GM12878 (cell line): ENCODE results near the gene EDARADD. TPM values are rescaled to one million over a fixed set of nuclear protein-coding genes. Genes with fewer than 3 reads are reported as not detected.

Experiments
- EED ChIP-seq: sonication (generic); IDR thresholded peaks from 2 replicates; pipeline ENCODE4 v1.6.1; 2016; ENCODE audit warnings: antibody characterized with exemption, low read depth
- ELK1 ChIP-seq: IDR thresholded peaks from 2 replicates; pipeline ENCODE4 v1.6.1; 2012; ENCODE audit warnings: low read depth, low read length, improper control_type of control experiment
- GABPA ChIP-seq: IDR thresholded peaks from 2 replicates; pipeline ENCODE4 v1.6.1; 2014; ENCODE audit warnings: antibody characterized with exemption, low read depth, mild to moderate bottlenecking, inconsistent platforms
- HSF1 ChIP-seq: fragments of 150-350 bp; IDR thresholded peaks from 2 replicates; pipeline ENCODE4 v1.6.1; 2014; ENCODE audit warnings: mild to moderate bottlenecking, low read depth, low read length
- MLLT1 ChIP-seq: fragments of 450-650 bp; IDR thresholded peaks from 2 replicates; pipeline ENCODE4 v1.6.1; 2016; ENCODE audit warnings: mild to moderate bottlenecking
- NBN ChIP-seq: fragments of 450-650 bp; IDR thresholded peaks from 2 replicates; pipeline ENCODE4 v1.6.1; 2016
- POLR2A ChIP-seq: IDR thresholded peaks from 2 replicates; pipeline ENCODE4 v1.6.1; 2011; ENCODE audit warnings: low read depth, mild to moderate bottlenecking, low read length
- SMAD5 ChIP-seq: IDR thresholded peaks from 2 replicates; pipeline ENCODE4 v1.6.1; 2016; ENCODE audit warnings: antibody characterized with exemption, low read depth
- SPI1 ChIP-seq: IDR thresholded peaks from 2 replicates; pipeline ENCODE4 v1.6.1; 2011; ENCODE audit warnings: low read depth, mild to moderate bottlenecking, low read length, moderate library complexity, borderline replicate concordance; ENCODE audit not compliant: insufficient read depth
- TBL1XR1 ChIP-seq: IDR thresholded peaks from 2 replicates; pipeline ENCODE4 v1.6.1; 2012; ENCODE audit warnings: low read depth, low read length, improper control_type of control experiment
- YBX1 ChIP-seq: fragments of 450-650 bp; IDR thresholded peaks from 2 replicates; pipeline ENCODE4 v1.6.1; 2016; ENCODE audit warnings: antibody characterized with exemption
- ZBTB4 ChIP-seq: fragments of 450-650 bp; formaldehyde crosslinking; IDR thresholded peaks from 2 replicates; pipeline ENCODE4 v1.4.0; 2022; ENCODE audit warnings: mild to moderate bottlenecking, moderate library complexity
- ZBTB40 ChIP-seq: fragments of 450-650 bp; IDR thresholded peaks from 2 replicates; pipeline ENCODE4 v1.6.1; 2016; ENCODE audit warnings: mild to moderate bottlenecking, moderate library complexity, borderline replicate concordance
- ZNF24 ChIP-seq: fragments of 450-650 bp; IDR thresholded peaks from 2 replicates; pipeline ENCODE4 v1.6.1; 2017; ENCODE audit warnings: antibody characterized with exemption, mild to moderate bottlenecking
- polyA plus RNA-seq, 11 experiments: library from polyadenylated mRNA; depleted of rRNA in 4 of 11; unstranded in 6 of 11; stranded (reverse) in 5 of 11; fragments of >200 nt; fragmentation: Nextera tagmentation in 4 of 11; fragmentation: Illumina TruSeq in 1 of 11; extraction: Ambion mirVana in 4 of 11; extraction: Trizol in 1 of 11; gene quantifications; 1 replicate in 1 of 11; 2 replicates in 10 of 11; pipeline versions ENCODE4 v1.2.1 to v1.2.3, GENCODE V29; 2011 to 2016; ENCODE audit warnings: inconsistent platforms in 2 of 11, missing spikeins in 2 of 11, low read depth in 1 of 11
- total RNA-seq, 4 experiments: library from RNA; depleted of rRNA in 3 of 4; stranded (reverse); fragments of >200 nt in 3 of 4; fragmentation: Illumina TruSeq in 1 of 4; extraction: Trizol in 1 of 4; gene quantifications; 2 replicates each; pipeline versions ENCODE4 v1.2.1 to v1.2.3, GENCODE V29; 2013 to 2021

The EDARADD gene
- total and polyA plus RNA-seq, 10 of the 15 experiments (the other 5 are each of a cell fraction or from before 2014, with no cell fraction given) = 0.58 to 6.1 (median 4.7) TPM

- TF ChIP-seq MLLT1 (0 out of 2 replicates have a peak, but pooled peaks have one; percentile 16), POLR2A (no peak), SPI1 (peak; percentile 17; the same call in 1 of the 2 replicates), NBN (peak; percentile 44), ELK1 (no peak), EED (no peak), SMAD5 (no peak), ZBTB40 (no peak), TBL1XR1 (no peak), ZBTB4 (CRISPR knock-in tag) (no peak), GABPA (no peak), HSF1 (0 out of 2 replicates have a peak, but pooled peaks have one; percentile 15), ZNF24 (no peak), YBX1 (no peak)
These were observed 31.1 kb downstream of the EDARADD start (continued) for GRCh38 chr1:236425031-236425663.
